ENCODE measurements around the gene CUBN.

CUBN gene

GRCh38 chr10:17113346-17113745 lies 16.3 kb downstream of the CUBN start:
- Histone ChIP-seq H3K4me3 (ENCODE audit: low read length) (no peak overlapping the region), H3K36me3 (ENCODE audit: insufficient read depth, low read length) (no peaks in the 10 kb centered on the region), H3K4me1 (ENCODE audit: insufficient read depth, low read length) (no peaks in the 10 kb centered on the region), H2AFZ (ENCODE audit: low read depth, low read length) (no peak overlapping the region), H3K27me3 (ENCODE audit: insufficient read depth, low read length) (no peaks in the 10 kb centered on the region), H3K9me3 (ENCODE audit: low read length) (no peaks in the 10 kb centered on the region)

GRCh38 chr10:17112566-17112965 lies 17.0 kb downstream of the CUBN start:
- H3K4me3 ChIP-seq (ENCODE audit: low read length): no peak overlapping the region
- H3K4me1 ChIP-seq (ENCODE audit: insufficient read depth, low read length): no peaks in the 10 kb centered on the region
- no peaks in the 10 kb centered on the region for H3K9me3 ChIP-seq (ENCODE audit: low read length)
- H3K36me3 ChIP-seq (ENCODE audit: insufficient read depth, low read length): no peaks in the 10 kb centered on the region
- H3K27me3 ChIP-seq (ENCODE audit: insufficient read depth, low read length): no peaks in the 10 kb centered on the region
- H2AFZ ChIP-seq (ENCODE audit: low read depth, low read length): no peak overlapping the region

- Histone ChIP-seq H3K36me3 (ENCODE audit: insufficient read depth, low read length) (no peaks in the 10 kb centered on the region), H3K4me3 (ENCODE audit: low read length) (no peak overlapping the region), H2AFZ (ENCODE audit: low read depth, low read length) (no peak overlapping the region)
Observed at GRCh38 chr10:17109475-17110207, 20.0 kb downstream of the CUBN start.

DNA sequence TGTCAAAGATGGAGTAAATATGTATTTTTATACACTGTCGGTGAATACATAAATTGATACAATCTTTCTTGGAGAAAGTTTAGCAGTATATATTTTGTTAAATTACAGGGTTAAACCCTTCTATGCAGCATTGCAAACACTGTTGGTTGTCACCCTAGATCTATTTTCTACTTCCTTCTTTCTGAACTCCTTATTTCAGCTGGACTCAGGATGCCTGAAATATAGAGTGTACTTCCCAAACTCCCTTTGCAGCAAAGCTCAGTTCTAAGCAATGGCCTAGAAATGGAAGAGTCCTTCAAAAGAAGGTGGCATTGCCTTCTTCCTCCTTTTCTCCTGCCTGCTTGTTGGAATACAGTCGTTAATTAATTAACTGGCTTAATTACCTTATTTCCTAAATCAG lies 20.6 kb downstream of the CUBN start:
- Histone ChIP-seq H3K36me3 (ENCODE audit: insufficient read depth, low read length) (no peaks in the 10 kb centered on the region), H3K27me3 (ENCODE audit: insufficient read depth, low read length) (no peaks in the 10 kb centered on the region), H3K4me1 (ENCODE audit: insufficient read depth, low read length) (no peaks in the 10 kb centered on the region), H2AFZ (ENCODE audit: low read depth, low read length) (no peak overlapping the region), H3K4me3 (ENCODE audit: low read length) (no peak overlapping the region), H3K9me3 (ENCODE audit: low read length) (no peaks in the 10 kb centered on the region)

More at GRCh38 chr10:17109475-17110207, 20.0 kb downstream of the CUBN start:
- Histone ChIP-seq H3K27me3 (ENCODE audit: insufficient read depth, low read length) (no peaks in the 10 kb centered on the region), H3K9me3 (ENCODE audit: low read length) (no peaks in the 10 kb centered on the region), H3K4me1 (ENCODE audit: insufficient read depth, low read length) (no peaks in the 10 kb centered on the region)

DNA sequence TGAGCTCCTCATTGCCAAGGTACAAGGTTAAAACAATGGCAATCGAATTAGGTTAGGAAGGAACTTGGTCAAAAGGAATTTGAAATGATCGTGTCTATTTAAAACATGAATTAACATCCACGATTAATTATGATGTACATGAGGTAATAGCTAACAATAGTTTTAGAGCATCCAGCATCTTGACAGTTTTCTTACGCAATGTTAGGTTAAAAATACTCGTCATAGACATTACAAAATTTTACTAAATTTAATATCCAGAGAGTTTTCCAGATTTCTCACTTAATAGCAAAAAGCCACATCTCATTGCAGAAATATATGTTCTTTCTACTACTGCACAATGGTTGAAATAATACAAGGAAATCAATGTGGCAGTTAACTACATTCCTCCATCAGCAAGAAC lies 22.6 kb downstream of the CUBN start:
- Histone ChIP-seq H3K27me3 (ENCODE audit: insufficient read depth, low read length) (no peaks in the 10 kb centered on the region), H3K36me3 (ENCODE audit: insufficient read depth, low read length) (no peaks in the 10 kb centered on the region), H3K4me1 (ENCODE audit: insufficient read depth, low read length) (no peaks in the 10 kb centered on the region), H3K9me3 (ENCODE audit: low read length) (no peaks in the 10 kb centered on the region), H3K4me3 (ENCODE audit: low read length) (no peak overlapping the region), H2AFZ (ENCODE audit: low read depth, low read length) (no peak overlapping the region)

DNA sequence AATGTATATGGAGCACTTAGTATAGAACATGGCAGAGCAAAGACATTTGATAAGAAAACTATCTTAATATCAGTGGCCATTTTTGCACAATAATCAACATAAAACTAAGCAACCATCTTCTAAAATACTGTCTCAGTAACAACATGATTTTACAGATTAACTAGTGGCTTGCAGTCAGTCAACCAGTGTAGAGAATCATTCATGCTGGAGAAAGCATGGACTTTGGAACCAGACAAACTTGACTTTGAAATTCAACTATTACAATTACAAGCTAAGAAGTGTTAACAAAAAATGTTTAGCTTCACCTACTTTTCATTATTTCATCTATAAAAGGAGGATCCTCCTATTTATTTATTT lies 27.7 kb downstream of the CUBN start:
- no peak overlapping the region for H3K4me3 ChIP-seq (ENCODE audit: low read length)
- no peaks in the 10 kb centered on the region for H3K27me3 ChIP-seq (ENCODE audit: insufficient read depth, low read length)
- no peaks in the 10 kb centered on the region for H3K4me1 ChIP-seq (ENCODE audit: insufficient read depth, low read length)
- H2AFZ ChIP-seq (ENCODE audit: low read depth, low read length): no peak overlapping the region
- H3K9me3 ChIP-seq (ENCODE audit: low read length): no peaks in the 10 kb centered on the region
- H3K36me3 ChIP-seq (ENCODE audit: insufficient read depth, low read length): no peaks in the 10 kb centered on the region

DNA sequence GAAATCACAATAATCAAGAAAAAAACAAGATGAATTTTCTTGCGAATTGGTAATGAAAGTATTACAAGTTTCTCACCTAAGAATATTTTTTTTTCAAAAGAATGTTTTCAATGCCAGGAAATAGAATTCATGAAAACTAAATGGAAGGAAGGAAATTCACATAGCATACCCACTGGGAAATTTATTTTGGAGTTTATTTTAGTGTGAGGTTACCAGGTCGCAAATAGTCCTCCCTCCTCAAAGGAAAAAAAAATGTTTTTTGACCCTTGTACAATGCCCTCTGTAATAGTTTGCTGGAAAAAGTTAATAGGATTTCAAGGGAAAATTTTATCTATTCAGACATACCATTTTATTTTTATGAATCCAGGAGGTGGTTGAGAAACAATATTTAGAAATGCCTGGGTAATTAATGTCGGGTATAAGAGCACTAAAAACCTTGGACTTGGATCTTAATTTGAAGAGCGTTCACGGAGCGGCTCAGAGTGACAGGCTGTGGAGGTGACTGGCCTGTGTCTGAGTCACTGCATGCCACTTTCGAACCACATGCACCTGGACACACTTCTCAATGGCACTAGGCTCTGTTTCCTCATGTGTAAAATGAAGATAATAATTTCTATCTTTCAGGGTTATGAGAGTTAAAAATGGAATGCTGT lies 28.2 kb downstream of the CUBN start:
- Histone ChIP-seq H3K4me1 (ENCODE audit: insufficient read depth, low read length) (no peaks in the 10 kb centered on the region), H2AFZ (ENCODE audit: low read depth, low read length) (no peak overlapping the region), H3K4me3 (ENCODE audit: low read length) (no peak overlapping the region), H3K27me3 (ENCODE audit: insufficient read depth, low read length) (no peaks in the 10 kb centered on the region), H3K36me3 (ENCODE audit: insufficient read depth, low read length) (no peaks in the 10 kb centered on the region), H3K9me3 (ENCODE audit: low read length) (no peaks in the 10 kb centered on the region)

DNA sequence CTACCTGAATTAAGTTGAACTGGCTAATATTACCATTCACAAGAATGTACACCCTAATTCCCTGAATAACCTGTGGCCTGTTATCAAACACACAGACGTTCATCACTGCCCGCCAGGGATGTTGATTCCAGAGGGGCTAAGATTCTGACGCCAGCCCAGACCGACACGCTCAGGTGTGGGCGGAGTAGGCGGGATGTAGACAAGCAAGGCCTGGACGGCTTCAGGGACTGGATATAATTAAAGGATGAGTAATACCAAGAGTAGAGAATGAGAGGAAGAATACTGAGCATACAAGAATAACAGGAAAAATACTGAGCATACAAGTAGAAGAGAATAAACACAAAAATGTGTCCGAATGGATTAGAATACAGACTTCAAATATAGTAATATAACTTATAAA lies 29.0 kb downstream of the CUBN start:
- H3K36me3 ChIP-seq (ENCODE audit: insufficient read depth, low read length): no peaks in the 10 kb centered on the region
- H3K4me1 ChIP-seq (ENCODE audit: insufficient read depth, low read length): no peaks in the 10 kb centered on the region
- H2AFZ ChIP-seq (ENCODE audit: low read depth, low read length): no peak overlapping the region
- no peaks in the 10 kb centered on the region for H3K9me3 ChIP-seq (ENCODE audit: low read length)
- no peaks in the 10 kb centered on the region for H3K27me3 ChIP-seq (ENCODE audit: insufficient read depth, low read length)
- H3K4me3 ChIP-seq (ENCODE audit: low read length): no peak overlapping the region

DNA sequence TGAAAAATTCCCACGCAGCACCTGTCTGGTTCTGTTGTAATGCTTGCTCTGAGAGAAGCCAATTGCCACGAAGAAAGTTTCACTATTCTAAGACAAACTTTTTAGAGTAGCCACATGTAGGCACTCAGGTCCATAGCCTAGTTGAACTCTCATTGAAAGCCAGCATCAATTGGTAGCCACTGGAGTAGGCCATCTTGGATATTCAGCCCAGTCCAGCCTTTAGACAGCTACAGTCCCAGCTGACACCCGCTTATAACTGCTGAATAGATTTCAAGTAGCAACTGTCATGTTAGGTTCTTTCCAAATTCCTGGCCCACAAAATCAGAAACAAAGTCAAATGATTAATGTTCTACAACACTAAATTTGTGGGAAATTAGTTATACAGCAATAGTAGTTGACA lies 31.6 kb downstream of the CUBN start:
- Histone ChIP-seq H2AFZ (ENCODE audit: low read depth, low read length) (no peak overlapping the region), H3K4me3 (ENCODE audit: low read length) (no peak overlapping the region), H3K27me3 (ENCODE audit: insufficient read depth, low read length) (no peaks in the 10 kb centered on the region), H3K9me3 (ENCODE audit: low read length) (no peaks in the 10 kb centered on the region), H3K4me1 (ENCODE audit: insufficient read depth, low read length) (peaks cover 2% of the 10 kb centered on the region), H3K36me3 (ENCODE audit: insufficient read depth, low read length) (no peaks in the 10 kb centered on the region)

GRCh38 chr10:17094844-17095243 lies 34.8 kb downstream of the CUBN start:
- no peaks in the 10 kb centered on the region for H3K9me3 ChIP-seq (ENCODE audit: low read length)
- H3K36me3 ChIP-seq (ENCODE audit: insufficient read depth, low read length): no peaks in the 10 kb centered on the region
- no peak overlapping the region for H2AFZ ChIP-seq (ENCODE audit: low read depth, low read length)
- peaks cover 4% of the 10 kb centered on the region for H3K4me1 ChIP-seq (ENCODE audit: insufficient read depth, low read length)
- no peak overlapping the region for H3K4me3 ChIP-seq (ENCODE audit: low read length)
- H3K27me3 ChIP-seq (ENCODE audit: insufficient read depth, low read length): no peaks in the 10 kb centered on the region

- Histone ChIP-seq H2AFZ (ENCODE audit: low read depth, low read length) (peak overlapping the region; percentile 17), H3K9me3 (ENCODE audit: low read length) (no peaks in the 10 kb centered on the region), H3K27me3 (ENCODE audit: insufficient read depth, low read length) (no peaks in the 10 kb centered on the region), H3K4me3 (ENCODE audit: low read length) (no peak overlapping the region), H3K4me1 (ENCODE audit: insufficient read depth, low read length) (peaks cover 4% of the 10 kb centered on the region), H3K36me3 (ENCODE audit: insufficient read depth, low read length) (no peaks in the 10 kb centered on the region)
Observed at GRCh38 chr10:17092986-17093803, 36.4 kb downstream of the CUBN start.

- H3K36me3 ChIP-seq (ENCODE audit: insufficient read depth, low read length): no peaks in the 10 kb centered on the region
- peak overlapping the region; percentile 17 for H2AFZ ChIP-seq (ENCODE audit: low read depth, low read length)
- no peak overlapping the region for H3K4me3 ChIP-seq (ENCODE audit: low read length)
- no peaks in the 10 kb centered on the region for H3K9me3 ChIP-seq (ENCODE audit: low read length)
- peaks cover 4% of the 10 kb centered on the region for H3K4me1 ChIP-seq (ENCODE audit: insufficient read depth, low read length)
- no peaks in the 10 kb centered on the region for H3K27me3 ChIP-seq (ENCODE audit: insufficient read depth, low read length)
Observed at GRCh38 chr10:17092216-17092944, 37.2 kb downstream of the CUBN start.
